Right forelimb (tissue), 1 donor: ENCODE results near the gene BANF2.
A peak's percentile ranks its signal among the peaks of the same experiment; 100 is the strongest.

Experiments
- DNase-seq: peaks from one replicate; pipeline ENCODE4 v3.0.0-alpha.2; 2018

BANF2 gene

GRCh38 chr20:17664025-17664633 lies 35.6 kb upstream of the BANF2 start:
- DNase-seq: no peak

GRCh38 chr20:17665756-17666155 lies 34.0 kb upstream of the BANF2 start:
- DNase-seq: no peak

GRCh38 chr20:17666481-17666880 lies 33.3 kb upstream of the BANF2 start:
- no peak for DNase-seq

GRCh38 chr20:17667445-17667844 lies 32.3 kb upstream of the BANF2 start:
- DNase-seq: peak; percentile 32

GRCh38 chr20:17668432-17668831 lies 31.3 kb upstream of the BANF2 start:
- DNase-seq: peak; percentile 22

GRCh38 chr20:17669306-17669931 lies 30.3 kb upstream of the BANF2 start:
- peak; percentile 17 for DNase-seq

- no peak for DNase-seq
Observed at GRCh38 chr20:17671011-17671410, 28.8 kb upstream of the BANF2 start.

- DNase-seq: no peak
Observed at GRCh38 chr20:17671565-17671964, 28.2 kb upstream of the BANF2 start.

- no peak for DNase-seq
Observed at GRCh38 chr20:17673084-17673483, 26.7 kb upstream of the BANF2 start.

GRCh38 chr20:17674722-17675518 lies 24.8 kb upstream of the BANF2 start:
- no peak for DNase-seq

GRCh38 chr20:17675519-17676377 lies 24.0 kb upstream of the BANF2 start:
- DNase-seq: no peak

- DNase-seq: no peak
Observed at GRCh38 chr20:17676378-17676759, 23.4 kb upstream of the BANF2 start.

- no peak for DNase-seq
Observed at GRCh38 chr20:17676942-17677341, 22.8 kb upstream of the BANF2 start.

- no peak for DNase-seq
Observed at GRCh38 chr20:17678295-17678694, 21.5 kb upstream of the BANF2 start.

- DNase-seq: no peak
Observed at GRCh38 chr20:17678886-17679285, 20.9 kb upstream of the BANF2 start.

- DNase-seq: peak; percentile 66
Observed at GRCh38 chr20:17679941-17680835, 19.6 kb upstream of the BANF2 start.

- DNase-seq: peak; percentile 90
Observed at GRCh38 chr20:17680836-17681725, 18.7 kb upstream of the BANF2 start.

GRCh38 chr20:17681726-17682102 lies 18.1 kb upstream of the BANF2 start:
- DNase-seq: no peak

GRCh38 chr20:17682103-17682888 lies 17.5 kb upstream of the BANF2 start, which contains the start of gene RRBP1:
Gene RRBP1, minus strand, starts transcription at chr20:17682242. Its CDS starts 21,735 bp downstream, at chr20:17660507.
- peak; percentile 99 for DNase-seq

GRCh38 chr20:17682889-17683198 lies 16.9 kb upstream of the BANF2 start:
- no peak for DNase-seq
